Neutrophil (primary cell): ENCODE data around the gene SNTB2.

Experiments
- H3K27ac ChIP-seq: fragments of 200-600 bp; sonication (generic); 2 replicates; pipeline ENCODE4 v1.5.1; 2016; ENCODE audit warnings: mild to moderate bottlenecking, moderate library complexity
- H3K27me3 ChIP-seq: fragments of 200-600 bp; sonication (generic); 2 replicates; pipeline ENCODE4 v1.6.0; 2016; ENCODE audit warnings: mild to moderate bottlenecking
- H3K36me3 ChIP-seq: fragments of 200-600 bp; sonication (generic); 2 replicates; pipeline ENCODE4 v1.5.1; 2017
- H3K4me1 ChIP-seq, 2 experiments: fragments of 200-600 bp in 1 of 2; sonication (generic) in 1 of 2; 1 replicate in 1 of 2; 2 replicates in 1 of 2; pipeline versions ENCODE4 v1.5.1 to v1.6.1; 2013 to 2016; ENCODE audit warnings: low read depth in 1 of 2, low read length in 1 of 2, mild to moderate bottlenecking in 1 of 2, moderate library complexity in 1 of 2; ENCODE audit not compliant: control insufficient read depth in 1 of 2, insufficient read depth in 1 of 2
- H3K4me3 ChIP-seq, 2 experiments: fragments of 200-600 bp in 1 of 2; sonication (generic) in 1 of 2; 1 replicate in 1 of 2; 2 replicates in 1 of 2; pipeline ENCODE4 v1.5.1; 2013 to 2016; ENCODE audit warnings: low read depth in 1 of 2, low read length in 1 of 2, mild to moderate bottlenecking in 1 of 2, moderate library complexity in 1 of 2
- H3K9me3 ChIP-seq: fragments of 200-600 bp; sonication (generic); 2 replicates; pipeline ENCODE4 v1.5.1; 2016
- CTCF ChIP-seq: fragments of 200-600 bp; sonication (generic); IDR thresholded peaks from 2 replicates; pipeline ENCODE4 v1.5.1; 2016; ENCODE audit warnings: antibody characterized with exemption

Gene SNTB2

GRCh38 chr16:69340095-69340644, 153.2 kb downstream of the SNTB2 start:
- TF ChIP-seq CTCF = no peak
- Histone ChIP-seq H3K4me1 (peaks cover 19 to 21% of the 10 kb centered on the region in 2 experiments), H3K9me3 (no peaks in the 10 kb centered on the region), H3K27me3 (no peaks in the 10 kb centered on the region), H3K36me3 (peaks cover 21% of the 10 kb centered on the region), H3K4me3 (peak overlapping the region; percentile 87 to 99), H3K27ac (peak overlapping the region; percentile 91)

- peaks cover 9% of the 10 kb centered on the region in 2 experiments for H3K4me1 ChIP-seq
- TF ChIP-seq CTCF = no peak
- H3K9me3 ChIP-seq = no peaks in the 10 kb centered on the region
- no peak overlapping the region for H3K4me3 ChIP-seq
- no peaks in the 10 kb centered on the region for H3K27me3 ChIP-seq
- peaks cover 15% of the 10 kb centered on the region for H3K36me3 ChIP-seq
- no peak overlapping the region for H3K27ac ChIP-seq
Measured at GRCh38 chr16:69344171-69344570, 157.2 kb downstream of the SNTB2 start.

- Histone ChIP-seq H3K27me3 (no peaks in the 10 kb centered on the region), H3K27ac (no peak overlapping the region), H3K4me1 (no peaks in the 10 kb centered on the region), H3K36me3 (peaks cover 29% of the 10 kb centered on the region), H3K9me3 (no peaks in the 10 kb centered on the region), H3K4me3 (no peak overlapping the region)
- TF ChIP-seq CTCF = no peak
Measured at GRCh38 chr16:69345923-69346322, 159.0 kb downstream of the SNTB2 start.

- Histone ChIP-seq H3K27me3 (no peaks in the 10 kb centered on the region), H3K9me3 (no peaks in the 10 kb centered on the region), H3K27ac (no peak overlapping the region), H3K36me3 (peaks cover 31% of the 10 kb centered on the region), H3K4me3 (no peak overlapping the region), H3K4me1 (no peaks in the 10 kb centered on the region)
- TF ChIP-seq CTCF = no peak
Measured at GRCh38 chr16:69346683-69347082, 159.7 kb downstream of the SNTB2 start.

- Histone ChIP-seq H3K27ac (no peak overlapping the region), H3K4me3 (no peak overlapping the region), H3K36me3 (peaks cover 34% of the 10 kb centered on the region), H3K4me1 (no peaks in the 10 kb centered on the region), H3K9me3 (no peaks in the 10 kb centered on the region), H3K27me3 (no peaks in the 10 kb centered on the region)
- TF ChIP-seq CTCF = no peak
Measured at GRCh38 chr16:69348222-69348621, 161.3 kb downstream of the SNTB2 start.

GRCh38 chr16:69349536-69349935, 162.6 kb downstream of the SNTB2 start:
- Histone ChIP-seq H3K27me3 (no peaks in the 10 kb centered on the region), H3K36me3 (peaks cover 34% of the 10 kb centered on the region), H3K9me3 (no peaks in the 10 kb centered on the region), H3K27ac (no peak overlapping the region), H3K4me3 (no peak overlapping the region), H3K4me1 (no peaks in the 10 kb centered on the region)
- TF ChIP-seq CTCF = no peak
